Hematopoietic multipotent progenitor cell treated with erythropoietin and hydrocortisone succinate and interleukin-3 and kit ligand, for 17 days (in vitro differentiated cells): ENCODE measurements around the gene C7orf57.
"Not testable (repeated sequence)": the region's sequence is repeated elsewhere in the genome, so short reads cannot be mapped to it uniquely, and the experiment has no call there.

Experiments
- DNase-seq: peaks from one replicate; pipeline ENCODE4 v3.0.0-alpha.2; 2015; ENCODE audit warnings: low spot score

Gene C7orf57

GRCh38 chr7:48035967-48036478 lies 680 bp downstream of the C7orf57 start:
- no peak for DNase-seq

GRCh38 chr7:48038815-48039506 lies 3.6 kb downstream of the C7orf57 start:
- DNase-seq, result no peak

DNA sequence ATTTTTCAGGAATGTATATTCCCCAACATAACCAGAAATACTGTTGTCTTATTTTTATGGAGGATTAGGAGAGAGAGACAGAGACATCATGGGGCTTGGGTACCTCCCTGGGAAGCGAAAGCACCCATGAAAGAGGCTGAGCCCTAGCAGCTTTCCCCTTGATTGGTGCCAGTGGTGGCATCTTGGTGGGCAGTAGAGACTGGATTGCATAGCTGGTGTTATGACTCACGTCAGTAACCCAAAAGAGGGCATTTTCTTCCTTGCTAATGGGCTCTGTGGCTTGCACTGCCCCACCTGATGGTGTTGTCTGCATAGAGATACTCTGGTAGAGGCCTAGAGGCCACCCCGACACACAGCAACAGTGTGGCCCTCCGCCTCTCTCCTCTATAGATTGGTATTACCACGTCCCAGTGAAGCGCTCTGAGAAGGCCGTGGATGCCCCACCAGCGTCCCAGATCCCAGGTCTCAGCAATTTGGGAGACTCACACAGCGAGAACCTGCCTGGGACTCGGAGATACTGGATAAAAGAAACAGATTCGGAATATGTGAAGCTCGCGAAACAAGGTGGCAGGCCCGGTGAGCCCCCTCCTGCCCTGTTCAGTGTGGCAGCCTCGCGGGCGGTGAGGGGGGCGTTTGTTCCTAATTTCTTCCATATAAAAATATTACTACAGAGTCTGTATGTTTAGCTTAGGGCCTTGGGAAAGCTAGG lies 5.8 kb downstream of the C7orf57 start:
- DNase-seq, result no peak

DNA sequence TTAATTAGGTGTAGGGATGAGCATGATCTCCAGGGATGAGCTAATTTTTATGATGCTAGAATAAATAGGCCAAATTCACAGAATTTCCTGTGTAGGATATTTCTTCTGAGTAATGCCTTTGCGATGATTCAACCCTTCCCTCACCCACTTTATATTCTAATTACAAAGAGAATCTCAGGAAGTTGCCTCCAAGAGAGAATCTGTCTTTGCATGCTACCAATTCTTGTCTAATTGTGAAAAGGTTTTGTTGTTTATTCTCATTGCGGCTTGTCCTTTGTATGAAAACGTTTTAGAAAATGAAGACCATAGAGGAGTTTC lies 6.3 kb downstream of the C7orf57 start:
- DNase-seq, result no peak

GRCh38 chr7:48042216-48042615 lies 6.9 kb downstream of the C7orf57 start:
- no peak for DNase-seq

DNA sequence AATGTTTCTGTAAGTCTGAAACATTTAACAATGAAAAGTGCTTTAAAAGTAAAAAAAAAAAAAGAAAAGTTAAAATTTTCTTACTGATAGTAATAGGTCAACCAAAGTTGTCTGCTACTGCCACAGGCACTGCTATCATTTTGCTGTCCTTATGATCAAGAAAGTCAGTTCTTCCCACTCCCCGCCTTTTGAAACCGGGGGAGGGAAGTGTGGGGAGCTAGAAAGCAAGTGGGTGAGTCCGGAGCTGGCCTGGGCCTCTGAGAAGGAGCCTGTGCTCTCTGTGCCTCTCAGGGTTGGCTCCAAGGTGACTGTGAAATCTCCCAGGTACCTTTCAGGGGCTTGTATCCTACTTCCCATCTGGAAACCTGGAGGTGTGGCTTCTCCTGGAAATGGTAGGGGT lies 7.3 kb downstream of the C7orf57 start:
- DNase-seq, result no peak

- no peak for DNase-seq
These were observed 9.9 kb downstream of the C7orf57 start for GRCh38 chr7:48045195-48045765.

- DNase-seq, result no peak
These were observed 11.1 kb downstream of the C7orf57 start for GRCh38 chr7:48046458-48046857.

- DNase-seq, result no peak
These were observed 12.8 kb downstream of the C7orf57 start for GRCh38 chr7:48048113-48048512.

GRCh38 chr7:48049850-48050249 lies 14.5 kb downstream of the C7orf57 start:
- DNase-seq, result no peak

DNA sequence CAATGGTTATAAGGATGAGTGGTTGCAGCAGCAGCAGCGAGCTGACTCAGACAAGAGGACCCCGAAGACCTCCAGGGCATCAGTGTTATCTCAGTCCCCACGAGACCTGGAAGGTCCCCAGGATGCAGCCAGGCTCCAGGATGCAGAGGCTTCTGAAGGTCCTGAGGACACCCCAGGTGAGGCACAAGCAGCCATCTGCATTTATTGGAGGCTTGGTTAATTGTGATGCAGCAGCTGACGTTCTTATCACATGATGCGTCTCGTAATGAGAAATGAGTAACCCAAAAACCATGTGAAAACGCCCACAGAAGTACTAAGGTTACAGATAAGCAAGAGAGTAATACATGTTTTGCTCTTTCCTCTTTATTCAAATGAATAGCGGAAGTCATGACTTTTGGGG lies 17.4 kb downstream of the C7orf57 start:
- no peak for DNase-seq

DNA sequence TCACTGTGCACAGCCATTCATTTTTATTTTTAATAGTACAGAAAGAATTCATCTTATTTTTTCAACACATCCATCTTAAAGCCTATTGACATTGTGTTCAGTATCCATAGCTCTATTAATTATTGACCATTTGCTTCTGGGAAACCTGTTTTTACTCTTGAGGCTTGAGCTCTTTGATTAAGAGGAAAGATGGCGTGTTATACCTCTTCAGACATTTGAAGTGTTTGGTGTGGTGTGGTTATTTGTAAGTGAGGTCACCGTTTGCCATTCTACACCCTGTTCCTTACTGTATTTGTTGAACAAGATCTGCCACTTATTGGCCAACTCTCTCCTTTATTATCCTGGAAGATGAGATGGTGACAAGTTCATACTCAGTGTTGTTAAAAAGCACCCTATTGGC lies 18.4 kb downstream of the C7orf57 start:
- no peak for DNase-seq

- DNase-seq, result no peak
These were observed 23.6 kb downstream of the C7orf57 start for GRCh38 chr7:48058990-48059389.

GRCh38 chr7:48059706-48060105 lies 24.4 kb downstream of the C7orf57 start:
- no peak for DNase-seq

DNA sequence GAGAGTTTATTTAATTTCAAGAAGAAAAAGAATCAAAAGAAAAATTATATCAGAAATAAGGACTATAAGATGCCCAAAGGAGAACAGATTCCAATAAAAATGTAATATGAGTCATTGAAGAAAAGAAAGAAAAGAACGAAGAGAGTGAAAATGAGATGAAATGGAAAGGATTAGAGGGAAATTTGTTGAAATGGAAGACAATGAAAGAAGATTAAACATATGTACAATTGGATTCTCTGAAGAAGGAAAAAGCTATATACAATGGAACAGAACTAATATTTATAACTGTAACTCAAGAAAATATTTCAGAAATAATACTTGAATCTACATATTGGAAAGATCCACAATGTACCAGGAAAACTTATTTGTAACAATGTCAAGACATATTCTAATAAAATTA lies 28.6 kb downstream of the C7orf57 start:
- no peak for DNase-seq

DNA sequence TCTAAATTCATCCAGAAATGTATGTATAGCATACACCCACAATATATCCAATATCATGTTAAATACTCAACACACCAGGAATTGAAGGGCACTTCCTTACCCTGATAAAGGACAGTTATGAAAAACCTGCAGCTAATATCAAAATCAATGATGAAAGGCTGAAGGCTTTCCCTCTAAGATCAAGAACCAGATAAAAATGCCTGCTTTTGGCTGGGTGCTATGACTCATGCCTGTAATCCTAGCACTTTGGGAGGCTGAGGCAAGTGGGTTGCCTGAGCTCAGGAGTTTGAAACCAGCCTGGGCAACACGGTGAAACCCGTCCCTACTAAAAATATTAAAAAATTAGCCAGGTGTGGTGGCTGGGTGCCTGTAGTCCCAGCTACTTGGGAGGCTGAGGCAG lies 32.1 kb downstream of the C7orf57 start:
- no peak for DNase-seq

GRCh38 chr7:48074204-48074654 lies 38.9 kb downstream of the C7orf57 start:
- no peak for DNase-seq

DNA sequence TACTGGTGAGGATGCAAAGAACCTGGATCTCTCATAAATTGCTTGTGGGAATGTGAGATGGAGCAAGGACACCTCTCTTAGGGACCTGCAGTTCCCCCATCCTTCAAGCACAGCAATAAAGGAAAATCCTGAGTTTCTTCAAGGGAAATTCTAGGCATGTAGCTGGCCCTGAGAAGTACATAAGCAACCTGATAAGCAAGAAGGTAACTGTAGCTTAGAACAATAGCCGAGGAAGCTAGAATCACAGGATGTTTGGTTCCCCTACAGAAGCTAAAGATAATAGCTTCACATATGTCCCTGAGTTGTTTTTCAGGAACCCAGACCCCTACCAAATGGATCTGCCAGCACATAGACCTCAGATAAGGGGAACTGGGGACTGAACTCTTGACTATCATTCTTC lies 42.1 kb downstream of the C7orf57 start:
- no peak for DNase-seq

GRCh38 chr7:48078470-48078869 lies 43.1 kb downstream of the C7orf57 start:
- no peak for DNase-seq

GRCh38 chr7:48082378-48082777 lies 47.0 kb downstream of the C7orf57 start:
- DNase-seq, result not testable (repeated sequence)

DNA sequence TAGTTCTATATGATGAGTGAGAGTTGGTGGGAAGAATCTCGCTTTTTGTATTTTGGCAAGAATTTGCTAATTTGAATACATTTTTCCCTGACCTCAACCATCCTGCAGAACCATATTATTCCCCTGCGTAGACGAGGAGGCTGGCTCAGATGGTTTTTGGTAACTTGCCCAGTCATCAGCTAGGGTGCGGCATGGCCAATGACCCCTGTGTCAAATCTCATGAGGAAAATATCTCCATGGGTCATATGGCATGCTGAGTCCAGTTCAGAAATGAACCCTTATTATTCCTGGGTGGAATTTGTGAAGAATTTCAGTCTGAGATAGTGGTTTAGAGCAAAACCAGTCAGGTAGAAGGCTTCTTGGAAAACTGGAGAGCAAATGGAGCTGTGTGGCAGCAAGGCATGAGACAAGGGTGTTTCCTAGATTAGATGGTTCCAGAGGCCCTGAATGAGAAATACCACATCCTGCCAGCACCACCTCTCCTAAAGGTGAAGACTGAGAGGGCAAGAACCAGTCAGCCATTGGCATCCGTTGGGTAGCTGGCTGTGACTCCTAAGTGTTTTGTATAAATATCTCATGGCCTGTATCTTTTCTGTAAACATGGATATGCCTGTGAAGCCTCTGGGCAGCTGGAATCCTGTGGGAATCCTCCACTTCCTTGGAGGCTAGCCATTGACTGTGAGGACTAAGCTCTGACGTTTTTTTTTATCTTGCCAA lies 47.9 kb downstream of the C7orf57 start:
- no peak for DNase-seq

DNA sequence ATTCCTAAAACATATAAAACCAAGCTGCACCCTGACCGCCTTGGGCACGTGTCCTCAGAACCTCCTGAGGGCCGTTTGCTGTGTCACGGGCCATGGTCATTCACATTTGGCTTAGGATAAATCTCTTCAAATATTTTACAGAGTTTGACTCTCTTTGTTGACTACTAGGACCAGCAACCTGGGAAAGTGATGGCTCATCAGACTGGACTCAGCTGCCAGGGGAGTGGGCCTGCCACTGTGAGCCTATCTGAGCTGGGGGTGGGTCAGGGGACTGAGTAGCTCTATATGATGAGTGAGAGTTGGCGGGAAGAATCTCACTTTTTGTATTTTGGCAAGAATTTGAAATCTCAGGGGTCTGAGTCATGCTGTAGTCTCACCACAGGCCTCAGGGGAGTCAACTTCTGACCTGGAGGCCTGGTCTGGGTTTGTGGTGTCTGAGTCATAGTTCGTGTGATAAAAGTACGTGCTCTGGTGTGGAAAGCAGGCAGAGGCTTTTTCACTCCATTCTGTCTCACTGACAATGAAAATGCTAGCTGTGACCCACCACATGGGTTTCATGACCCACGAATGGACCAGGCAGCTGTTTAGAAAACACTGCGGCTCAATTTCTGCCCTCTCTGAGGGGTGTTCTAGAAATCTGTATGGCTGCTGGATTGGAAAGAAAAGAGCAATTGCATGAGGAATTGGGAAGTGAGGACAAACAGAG lies 49.5 kb downstream of the C7orf57 start:
- no peak for DNase-seq
